ENCODE results near the gene ESR1.

DNA sequence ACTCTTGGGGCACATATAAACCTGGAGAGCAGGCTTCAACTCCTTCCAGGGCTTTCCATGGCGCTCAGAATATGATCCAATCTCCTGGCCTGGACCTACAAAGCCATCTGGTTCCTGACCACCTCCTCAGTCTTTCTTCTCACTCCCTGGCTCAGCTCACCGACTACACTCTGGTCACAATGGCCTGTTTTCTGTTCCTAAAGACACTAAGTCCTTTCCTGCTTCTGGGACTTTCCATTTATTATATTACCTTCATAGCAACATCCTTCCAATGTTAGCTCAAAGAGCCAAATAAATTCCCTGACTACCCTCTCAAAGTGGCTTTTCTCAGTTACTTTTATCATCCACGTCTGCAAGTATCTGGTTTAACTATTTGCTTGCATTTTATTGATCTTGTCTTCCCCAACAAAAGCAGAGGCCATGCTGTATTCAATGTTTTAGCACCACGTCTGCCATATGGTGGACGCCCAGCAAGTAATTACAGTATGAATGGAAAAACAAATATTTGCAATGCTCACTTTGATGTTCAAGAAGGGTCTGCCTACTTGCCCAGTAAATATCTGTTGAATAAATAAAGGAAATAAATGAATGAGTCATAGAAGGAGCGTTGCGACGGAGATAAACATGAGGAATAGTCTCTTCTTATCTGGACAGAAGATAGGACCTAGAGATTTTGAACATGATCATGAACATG, 328.4 kb downstream of the ESR1 start:
- TF ChIP-seq, protein P1, sequence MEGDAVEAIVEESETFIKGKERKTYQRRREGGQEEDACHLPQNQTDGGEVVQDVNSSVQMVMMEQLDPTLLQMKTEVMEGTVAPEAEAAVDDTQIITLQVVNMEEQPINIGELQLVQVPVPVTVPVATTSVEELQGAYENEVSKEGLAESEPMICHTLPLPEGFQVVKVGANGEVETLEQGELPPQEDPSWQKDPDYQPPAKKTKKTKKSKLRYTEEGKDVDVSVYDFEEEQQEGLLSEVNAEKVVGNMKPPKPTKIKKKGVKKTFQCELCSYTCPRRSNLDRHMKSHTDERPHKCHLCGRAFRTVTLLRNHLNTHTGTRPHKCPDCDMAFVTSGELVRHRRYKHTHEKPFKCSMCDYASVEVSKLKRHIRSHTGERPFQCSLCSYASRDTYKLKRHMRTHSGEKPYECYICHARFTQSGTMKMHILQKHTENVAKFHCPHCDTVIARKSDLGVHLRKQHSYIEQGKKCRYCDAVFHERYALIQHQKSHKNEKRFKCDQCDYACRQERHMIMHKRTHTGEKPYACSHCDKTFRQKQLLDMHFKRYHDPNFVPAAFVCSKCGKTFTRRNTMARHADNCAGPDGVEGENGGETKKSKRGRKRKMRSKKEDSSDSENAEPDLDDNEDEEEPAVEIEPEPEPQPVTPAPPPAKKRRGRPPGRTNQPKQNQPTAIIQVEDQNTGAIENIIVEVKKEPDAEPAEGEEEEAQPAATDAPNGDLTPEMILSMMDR (conservative IDR thresholded peaks at IDR 0.05 in 1 of 2, IDR thresholded peaks at IDR 0.05 in 1 of 2; ENCODE audit: low read depth in 1 of 2, low read length in 2 of 2) = no peak
- no peak for TF ChIP-seq EZH2 (IDR thresholded peaks at IDR 0.05; ENCODE audit: low read length, missing control alignments)

Data from fibroblast of lung (primary cell).